GM18951 (cell line): ENCODE data around the gene SLC30A7.

Source experiments
- POLR2A ChIP-seq: IDR thresholded peaks from 4 replicates; pipeline ENCODE4 v1.6.1; 2011; ENCODE audit warnings: mild to moderate bottlenecking; ENCODE audit not compliant: insufficient read length, insufficient read depth; ENCODE audit errors: extremely low read depth
- in situ Hi-C: fragments of 300-500 bp; cut with MboI; formaldehyde crosslinking; loops from one replicate; pipeline ENCODE4 v1.12.0; 2022; ENCODE audit warnings: low sequenced_read_pairs, mixed read lengths, inconsistent platforms; ENCODE audit not compliant: unreplicated experiment

SLC30A7 gene

DNA sequence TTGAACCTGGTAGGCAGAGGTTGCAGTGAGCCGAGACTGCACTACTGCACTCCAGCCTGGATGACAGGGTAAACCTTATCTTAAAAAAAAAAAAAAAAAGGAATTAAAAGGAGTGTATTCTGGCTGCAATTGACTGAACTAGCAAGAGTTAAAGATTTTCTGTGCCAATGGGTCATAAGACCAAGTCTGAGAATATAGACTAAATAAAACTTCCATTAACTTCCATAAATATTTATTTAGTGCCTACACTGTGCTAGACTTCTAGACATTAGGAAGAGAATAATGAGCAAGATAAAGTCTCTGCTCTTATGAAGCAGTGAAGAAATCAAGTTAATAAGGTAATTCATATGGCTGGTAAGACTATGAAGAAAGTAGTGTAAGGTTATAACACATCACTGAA, 102.5 kb downstream of the SLC30A7 start:
- in situ Hi-C loops, result no loop called here
- no peak for TF ChIP-seq POLR2A

DNA sequence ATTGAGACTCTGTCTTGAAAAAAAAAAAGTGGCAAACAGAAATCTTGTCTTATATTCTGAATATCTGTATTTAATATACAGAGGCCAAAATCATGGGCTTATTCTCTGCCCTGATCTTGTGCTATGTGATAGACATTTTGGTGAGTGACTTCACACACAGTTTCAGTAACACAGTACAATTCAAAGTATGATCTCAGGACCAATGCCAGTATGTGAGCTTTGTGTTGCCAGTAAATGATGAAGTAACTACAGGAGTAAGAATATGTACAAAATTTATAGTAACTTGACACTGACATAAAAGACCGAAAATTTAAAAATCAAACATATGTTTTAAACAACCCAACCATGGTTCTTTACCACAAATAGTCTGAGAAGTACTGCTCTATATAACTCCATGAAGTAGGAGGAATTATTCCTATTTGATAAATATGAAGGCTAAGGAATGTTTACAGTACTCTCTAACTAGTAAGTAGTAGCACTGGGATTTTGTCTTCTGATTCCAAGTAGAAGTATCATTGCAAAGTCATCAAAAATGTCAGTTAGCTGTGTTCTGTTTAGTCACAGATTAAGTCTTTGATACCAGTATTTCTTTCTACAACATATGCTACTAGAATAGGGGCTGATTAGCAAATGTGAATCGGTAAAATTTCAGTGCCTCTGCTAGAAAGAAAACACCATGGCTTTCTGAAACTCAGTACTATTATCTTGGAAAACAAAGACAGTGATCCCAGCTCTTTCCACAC, 104.4 kb downstream of the SLC30A7 start:
- TF ChIP-seq POLR2A, result no peak
- in situ Hi-C loops, result no loop called here

DNA sequence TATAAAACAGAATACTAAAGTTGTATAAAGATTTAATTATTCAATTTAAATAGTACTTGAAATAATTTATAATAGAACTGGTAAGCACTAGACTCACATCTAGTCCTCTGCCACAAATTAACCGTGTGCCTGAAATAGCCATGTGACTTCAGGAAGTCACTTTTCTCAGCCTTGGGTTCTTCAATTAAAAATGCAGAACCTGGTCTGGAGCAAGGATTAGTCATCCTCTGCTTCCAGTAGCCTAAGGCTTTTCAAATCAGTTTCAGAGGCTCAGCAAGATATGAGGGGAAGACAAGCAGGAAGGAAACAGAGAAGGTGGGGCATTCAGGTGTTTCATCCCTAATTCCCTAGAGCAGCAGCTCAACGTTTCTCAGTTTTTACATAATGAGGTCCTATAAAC, 106.7 kb downstream of the SLC30A7 start:
- in situ Hi-C loops, result no loop called here
- TF ChIP-seq POLR2A, result no peak

DNA sequence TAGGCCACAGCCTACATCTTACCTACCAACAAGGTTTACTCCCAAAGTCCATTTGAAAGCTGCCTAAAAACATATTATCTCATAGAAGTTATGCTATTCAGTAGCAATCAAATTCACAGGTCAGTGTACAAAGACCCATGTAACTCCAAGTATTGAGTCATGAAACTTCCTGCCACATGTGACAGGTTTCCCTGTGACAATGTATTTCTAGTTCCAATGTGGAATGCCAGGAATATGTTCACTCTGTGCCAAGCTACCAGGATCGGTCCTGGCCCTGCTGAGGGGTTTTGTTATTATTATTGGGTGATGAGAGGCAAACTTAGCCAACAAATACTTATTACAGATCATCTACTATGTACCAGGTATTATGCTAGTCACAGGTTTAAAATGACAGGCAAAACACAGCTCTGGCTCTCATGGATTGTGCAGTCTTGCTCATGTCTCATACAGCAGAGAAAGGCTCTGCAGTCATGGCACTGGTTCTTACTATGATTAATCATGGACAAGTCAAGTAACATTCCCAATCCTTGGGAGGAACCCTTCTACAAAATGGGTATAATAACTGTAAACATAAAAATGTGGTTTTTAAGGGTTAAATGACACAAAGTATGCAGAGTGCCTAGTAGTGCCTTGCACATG, 107.2 kb downstream of the SLC30A7 start:
- no peak for TF ChIP-seq POLR2A
- in situ Hi-C loops, result no loop called here

DNA sequence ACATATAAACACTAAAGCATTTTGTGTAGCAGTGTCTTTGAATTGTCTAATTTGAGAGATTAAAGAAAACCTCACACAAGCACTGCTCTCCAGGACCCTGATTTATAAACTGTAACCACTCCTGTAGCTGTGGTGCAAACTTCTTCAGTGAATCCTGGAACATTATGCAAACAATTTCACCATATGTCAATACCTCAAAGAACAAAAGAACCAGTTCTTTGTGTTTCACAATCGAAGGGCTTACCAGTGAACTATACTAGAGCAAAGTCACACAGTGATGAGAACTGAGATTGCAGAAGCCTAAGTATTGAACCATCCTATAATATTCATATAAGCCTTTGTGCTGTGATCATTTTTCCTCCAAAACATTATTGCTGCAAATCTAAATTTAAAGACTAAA, 108.2 kb downstream of the SLC30A7 start:
- in situ Hi-C loops, result no loop called here
- TF ChIP-seq POLR2A, result no peak

DNA sequence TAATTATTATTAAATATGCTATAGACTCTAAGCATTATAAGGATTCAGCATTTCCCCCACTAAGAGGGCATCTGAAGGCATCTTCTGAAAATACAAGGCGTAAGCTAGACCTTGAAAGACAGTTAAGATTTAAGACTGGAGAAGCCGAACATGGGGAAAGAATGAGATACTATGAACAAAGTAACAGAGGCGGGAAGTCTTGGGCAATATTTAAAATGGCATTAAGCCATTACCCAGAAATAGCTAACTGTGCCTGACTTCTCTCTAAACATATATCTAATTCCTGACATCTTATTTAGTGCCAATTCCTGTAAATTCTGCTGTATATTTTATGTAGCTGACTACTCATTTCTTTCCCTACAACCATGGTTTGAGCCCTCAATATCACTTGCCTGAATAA, 108.8 kb downstream of the SLC30A7 start:
- in situ Hi-C loops, result no loop called here
- no peak for TF ChIP-seq POLR2A

DNA sequence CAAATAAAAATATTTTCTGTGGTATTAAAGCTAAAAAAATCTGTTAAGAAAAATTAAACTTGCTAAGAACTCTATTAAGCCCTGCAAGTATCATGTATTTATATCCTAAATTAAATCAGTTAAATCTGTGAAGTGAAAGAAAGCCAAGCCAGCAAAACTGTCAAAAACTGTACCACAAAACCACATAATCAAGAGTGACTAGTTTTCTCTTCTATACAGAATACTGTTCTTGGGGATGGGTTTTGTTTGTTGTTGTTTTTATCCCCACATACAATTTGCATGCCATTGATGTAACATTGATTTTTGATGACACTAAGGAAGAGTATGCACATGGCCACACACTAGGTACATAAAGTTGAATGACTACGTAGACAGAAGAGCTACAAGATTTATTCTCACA, 109.3 kb downstream of the SLC30A7 start:
- no peak for TF ChIP-seq POLR2A
- in situ Hi-C loops, result no loop called here

DNA sequence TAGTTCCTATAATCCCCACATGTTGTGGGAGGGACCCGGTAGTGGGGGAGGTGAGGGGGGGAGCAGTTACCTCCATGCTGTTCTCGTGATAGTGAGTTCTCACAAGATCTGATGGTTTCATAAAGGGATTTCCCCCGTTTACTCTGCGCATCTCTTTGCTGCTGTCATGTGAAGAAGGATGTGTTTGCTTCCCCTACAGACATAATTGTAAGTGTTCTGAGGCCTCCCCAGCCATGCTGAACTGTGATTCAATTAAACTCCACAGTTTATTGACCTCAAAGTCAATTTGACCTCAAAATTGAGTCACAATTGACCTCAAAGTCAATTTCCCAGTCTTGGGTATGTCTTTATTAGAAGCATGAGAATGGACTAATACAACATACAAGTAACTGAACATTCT, 110.0 kb downstream of the SLC30A7 start:
- no peak for TF ChIP-seq POLR2A
- in situ Hi-C loops, result no loop called here

DNA sequence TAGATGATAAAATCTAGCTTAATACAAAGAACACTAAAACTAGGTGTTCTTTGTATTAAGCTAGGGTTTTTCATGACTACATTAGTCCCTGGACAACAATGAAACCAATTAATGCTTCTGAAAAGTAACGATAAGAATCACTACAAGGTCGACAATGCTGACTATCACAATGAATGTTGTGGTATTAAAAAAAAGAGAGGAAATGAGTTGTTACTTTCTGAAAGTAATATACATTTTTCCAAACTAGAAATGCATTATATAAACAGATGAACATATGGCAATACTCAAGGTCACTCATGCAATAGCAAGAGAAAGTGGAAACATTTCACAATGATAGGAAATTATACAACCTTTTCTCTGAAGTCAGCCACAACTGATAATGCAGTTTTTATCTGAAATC, 110.7 kb downstream of the SLC30A7 start:
- no peak for TF ChIP-seq POLR2A
- in situ Hi-C loops, result no loop called here

DNA sequence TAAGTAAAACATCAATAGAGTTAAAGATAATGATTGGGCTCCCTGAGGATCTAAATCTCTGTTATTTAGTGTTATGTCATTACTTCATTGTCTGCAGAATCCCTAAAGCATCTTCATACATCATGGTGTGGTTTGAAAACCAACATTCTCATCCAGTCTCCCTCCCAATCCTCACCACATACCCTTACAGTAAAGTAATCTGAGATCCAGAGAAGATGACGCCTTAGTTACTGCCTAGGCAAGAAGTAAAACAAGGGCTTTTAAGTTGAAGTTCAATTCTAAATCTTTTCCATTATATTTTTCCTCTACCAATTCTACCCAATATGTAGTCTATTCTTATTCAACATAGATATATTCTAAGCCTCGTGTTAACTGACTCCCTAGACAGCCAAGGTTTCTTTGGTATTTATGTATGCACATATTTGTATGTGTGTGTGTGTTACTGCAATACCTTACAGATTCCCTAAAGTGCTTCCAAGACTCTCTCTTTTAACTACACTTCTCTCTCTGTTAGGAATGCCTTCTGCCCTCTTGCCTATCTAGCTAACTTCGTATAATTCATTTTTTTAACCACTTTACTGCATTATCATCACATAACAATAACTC, 112.4 kb downstream of the SLC30A7 start:
- in situ Hi-C loops, result no loop called here
- no peak for TF ChIP-seq POLR2A

DNA sequence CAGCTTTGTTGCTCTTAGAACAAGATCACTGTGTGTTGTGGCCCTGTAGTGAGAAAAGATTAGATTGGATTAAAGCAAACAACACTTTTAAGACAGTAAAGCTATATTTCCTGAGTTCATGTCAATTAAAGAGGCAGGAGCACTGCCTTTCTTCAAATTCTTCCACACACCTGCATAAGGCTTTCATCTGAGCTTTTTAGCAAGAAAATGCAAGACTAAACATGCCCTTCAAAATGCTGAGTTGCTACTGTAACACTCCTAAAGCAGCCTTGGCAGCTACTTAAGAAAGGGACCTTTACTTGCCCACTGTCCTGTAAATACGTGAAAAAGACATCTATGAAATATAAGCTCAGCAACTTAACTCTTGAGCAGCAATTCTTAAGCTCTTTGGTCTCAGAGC, 117.9 kb downstream of the SLC30A7 start:
- in situ Hi-C loops, result no loop called here
- TF ChIP-seq POLR2A, result no peak

DNA sequence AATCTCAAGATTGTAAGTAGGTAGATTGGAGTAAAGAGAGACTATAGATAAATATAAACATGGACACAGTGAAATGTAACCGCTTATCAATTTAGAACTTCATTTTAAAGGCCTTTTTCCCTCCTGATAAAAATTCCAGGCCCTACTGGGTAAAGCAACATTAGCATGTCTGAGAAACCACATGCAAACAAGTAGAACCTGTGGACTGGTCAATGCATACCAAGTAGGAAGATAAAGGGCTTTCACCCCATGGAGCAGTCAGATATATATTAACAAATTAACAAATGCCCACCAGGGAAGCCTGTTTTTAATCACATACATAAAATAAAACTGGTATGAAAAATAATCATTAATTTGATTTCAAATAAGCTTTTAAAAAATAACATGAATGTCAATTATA, 121.6 kb downstream of the SLC30A7 start:
- in situ Hi-C loops, result no loop called here
- TF ChIP-seq POLR2A, result no peak

DNA sequence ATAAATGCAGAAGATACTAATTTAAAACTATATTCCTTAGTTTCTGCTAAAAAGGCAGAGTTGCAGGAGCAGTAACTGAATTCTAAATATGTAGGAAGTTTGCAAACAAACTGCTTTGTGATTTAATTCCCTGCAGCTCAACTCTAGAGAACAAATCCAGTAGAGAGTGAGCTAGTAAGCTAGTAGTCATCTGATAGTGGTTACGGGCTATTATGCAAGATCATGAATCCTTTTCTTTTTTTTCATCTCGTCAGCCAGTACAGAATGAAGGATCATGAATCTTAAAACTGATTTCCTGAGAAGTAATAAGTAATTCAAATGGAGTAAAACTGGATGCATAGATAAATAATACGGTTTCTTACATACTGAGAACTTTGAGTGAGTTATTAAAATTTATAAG, 126.4 kb downstream of the SLC30A7 start:
- in situ Hi-C loops, result no loop called here

DNA sequence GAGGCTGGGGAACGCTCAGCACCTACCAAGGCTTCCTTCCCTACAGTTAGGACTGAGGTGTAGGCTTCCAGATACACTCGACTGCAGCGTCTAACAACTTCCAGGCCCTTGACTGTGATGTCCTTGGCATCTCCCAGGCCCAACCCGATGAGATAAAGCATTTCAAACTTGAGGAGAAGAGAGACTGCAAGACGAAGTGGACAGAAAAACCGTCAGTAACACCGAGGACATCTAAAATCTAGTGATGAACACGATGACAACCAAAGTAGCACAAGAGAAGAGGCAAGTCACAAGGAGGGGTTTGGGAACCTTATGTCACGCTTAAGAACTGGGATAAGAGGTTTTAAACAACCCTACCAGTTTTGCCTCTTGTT, 129.4 kb downstream of the SLC30A7 start:
- in situ Hi-C loops, result no loop called here
- TF ChIP-seq POLR2A, result no peak

More for the DNA sequence above, 126.4 kb downstream of the SLC30A7 start:
- TF ChIP-seq POLR2A, result no peak
